Measurements from ENCODE around the gene SKI. TPM values are rescaled to one million over a fixed set of nuclear protein-coding genes. Genes with fewer than 3 reads are reported as not detected.

The SKI gene
- total RNA-seq, 1 experiment from 2014 or later: 16.5 TPM

DNA sequence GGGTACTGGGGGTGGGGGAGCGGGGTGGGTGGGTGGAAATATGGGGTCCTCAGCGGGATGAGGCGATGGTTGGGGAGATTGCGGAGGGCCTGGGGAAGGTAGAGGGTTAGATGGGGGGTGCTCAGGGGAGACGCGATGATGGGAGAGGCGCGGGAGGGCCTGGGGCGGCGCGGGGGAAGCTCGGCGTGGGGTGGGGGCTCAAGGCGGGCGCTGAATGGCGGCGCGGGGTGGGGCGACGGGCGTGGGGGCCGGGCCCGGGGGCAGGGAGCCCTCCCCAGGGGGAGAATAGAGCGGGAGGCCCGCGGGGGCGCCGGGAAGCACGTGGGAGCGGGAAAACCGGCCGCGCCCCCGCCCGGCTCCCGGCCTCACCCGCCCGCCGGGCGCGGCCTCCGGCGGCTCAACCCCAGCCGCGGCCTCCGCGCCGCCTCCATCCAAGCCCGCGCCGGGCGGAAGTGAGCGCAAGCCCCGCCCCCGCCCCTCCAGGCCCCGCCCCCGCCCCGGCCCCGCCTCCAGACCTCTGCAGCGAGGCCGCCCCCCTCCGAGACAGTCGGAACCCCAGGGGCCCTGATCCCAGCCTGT is 33.7 kb upstream of the SKI start, which contains the start of gene FAAP20:
Gene FAAP20 (minus strand): TSS at position 454 of the 579 bp plus-strand sequence. CDS start 23 bp downstream, at position 431.
- no peak for DNase-seq (ENCODE audit: low read depth)

DNA sequence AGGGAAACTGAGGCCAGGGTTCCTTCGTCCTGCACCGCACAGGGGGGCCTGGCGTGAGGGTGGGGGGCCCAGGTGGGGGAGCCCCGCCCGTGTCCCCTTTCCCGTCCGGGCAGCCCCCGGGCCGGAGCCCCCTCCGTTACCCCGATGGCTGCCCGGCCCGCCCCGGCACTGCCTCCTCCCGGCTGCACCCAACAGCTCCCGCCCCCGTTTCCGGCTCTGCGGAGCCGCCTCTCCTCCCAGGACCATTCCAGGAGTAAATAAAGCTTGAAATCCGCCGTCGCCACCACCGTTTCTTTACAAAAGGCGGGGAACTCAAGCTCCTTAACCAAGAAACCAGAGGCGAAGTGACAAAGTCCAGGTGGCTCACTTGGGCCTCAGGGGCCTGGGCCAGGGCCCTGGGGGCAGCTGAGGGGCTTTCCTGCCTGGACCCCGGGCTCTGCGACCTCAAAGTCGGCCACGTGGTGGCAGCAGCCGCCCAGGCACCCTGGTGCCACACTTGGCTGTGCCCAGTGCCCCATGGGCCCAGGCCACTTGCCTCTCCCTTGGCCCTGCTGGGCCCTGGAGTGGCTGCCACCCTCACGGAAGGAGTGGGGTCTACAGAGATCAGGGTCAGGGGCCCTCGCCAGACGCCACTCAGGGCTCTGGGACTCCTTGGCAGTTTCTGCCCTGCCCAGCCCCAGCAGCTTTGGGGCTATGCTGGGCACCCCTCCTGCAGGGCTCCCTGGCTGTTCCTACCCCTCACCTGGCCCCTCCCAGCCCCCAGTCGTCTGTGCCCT is 33.0 kb upstream of the SKI start:
- DNase-seq (ENCODE audit: low read depth): peak; percentile 80

DNA sequence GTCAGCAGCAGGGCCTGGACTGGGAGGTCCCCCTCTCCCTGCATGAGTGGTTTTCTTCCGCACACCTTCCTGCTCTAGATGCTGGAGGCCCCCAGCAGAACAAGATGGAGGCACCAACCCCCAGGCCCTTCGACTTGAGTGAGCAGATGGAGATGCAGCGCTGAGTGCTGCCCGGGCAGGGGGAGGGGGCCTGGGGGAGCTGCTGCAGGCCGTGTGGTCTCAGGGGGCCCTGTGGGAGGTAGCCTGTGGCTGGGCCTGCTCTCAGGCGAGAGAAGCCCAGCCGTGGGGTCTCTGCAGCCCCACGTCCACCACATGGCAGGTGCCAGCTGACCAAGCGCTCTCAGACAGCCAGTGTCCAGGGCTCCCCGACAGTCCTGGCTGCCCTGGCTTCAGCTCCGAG is 32.3 kb upstream of the SKI start:
- no peak for DNase-seq (ENCODE audit: low read depth)

DNA sequence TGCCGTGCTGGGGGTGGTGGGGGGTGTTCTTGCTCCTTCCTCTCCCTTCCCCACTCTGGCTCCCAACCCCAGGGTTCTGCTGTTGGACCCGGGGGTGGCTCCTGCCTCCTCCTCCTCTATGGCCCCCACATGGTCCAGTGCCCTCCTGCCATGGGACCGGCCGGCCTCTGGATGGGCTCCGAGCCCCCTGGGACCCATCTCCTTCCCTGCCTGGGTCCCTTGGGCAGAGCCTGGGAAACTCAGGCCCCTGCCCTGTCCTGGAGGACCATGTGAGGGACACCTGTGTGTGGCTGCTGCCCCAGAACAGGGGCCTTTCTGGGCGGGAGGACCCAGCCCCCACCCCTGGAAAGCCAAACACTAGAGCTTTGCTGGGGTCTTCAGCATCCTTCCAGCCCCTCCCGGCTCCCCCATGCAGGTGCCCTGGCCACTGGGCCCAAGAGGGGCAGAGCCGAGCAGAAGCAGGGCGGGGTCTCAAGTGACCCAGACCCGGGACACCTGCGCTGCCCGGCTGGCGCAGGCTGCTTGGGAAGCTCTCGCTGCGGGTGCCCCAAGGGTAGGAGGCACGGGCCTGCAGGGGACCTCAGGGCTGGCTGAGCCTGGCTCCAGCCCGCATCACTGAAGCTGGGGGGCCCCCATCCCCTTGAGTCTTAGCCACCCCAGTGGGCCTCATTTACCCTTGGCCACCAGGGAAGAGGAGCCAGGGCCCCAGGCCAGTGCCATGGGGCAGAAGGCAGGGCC is 31.0 kb upstream of the SKI start:
- no peak for DNase-seq (ENCODE audit: low read depth)

DNA sequence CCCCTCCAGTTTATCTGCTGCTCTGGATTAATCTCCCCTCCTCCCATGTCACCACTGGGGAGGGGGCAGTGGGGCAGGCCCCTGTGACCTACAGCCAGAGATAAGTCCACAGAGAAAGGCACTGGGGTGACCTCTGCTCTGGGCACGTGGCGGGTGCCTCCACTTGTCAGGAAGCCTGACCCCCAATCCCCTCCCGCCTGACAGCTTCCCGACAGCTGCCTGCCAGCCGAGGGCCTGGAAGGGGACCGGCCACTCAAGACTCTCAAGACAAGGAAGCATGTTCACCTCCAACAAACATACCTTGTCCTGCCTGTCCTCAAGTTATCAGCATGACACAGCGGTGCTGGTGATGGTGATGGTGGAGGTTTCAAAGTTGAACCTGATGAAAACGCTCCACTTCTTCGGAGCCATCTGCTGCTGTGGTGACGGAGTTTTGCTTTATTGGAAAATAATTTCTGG is 30.4 kb upstream of the SKI start:
- DNase-seq (ENCODE audit: low read depth): no peak

DNA sequence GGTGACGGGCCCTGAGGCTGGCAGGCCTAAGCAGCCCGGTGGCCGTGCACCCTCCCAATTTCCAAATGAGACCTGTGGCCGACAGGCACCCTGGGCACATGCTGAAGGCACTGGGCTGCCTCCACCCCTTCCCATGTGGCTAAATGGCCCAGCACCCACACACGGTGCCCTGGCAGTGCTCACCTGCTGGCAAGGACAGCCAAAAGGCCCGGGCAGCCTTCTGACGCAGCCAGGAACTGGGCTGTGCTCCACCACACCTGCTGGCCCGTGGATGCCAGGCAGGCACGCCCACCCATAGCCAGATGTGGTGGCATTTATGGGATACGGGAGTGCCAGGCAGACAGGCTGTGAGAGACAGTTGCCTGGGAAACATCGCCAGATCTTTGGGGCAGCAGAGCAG is 29.5 kb upstream of the SKI start:
- DNase-seq (ENCODE audit: low read depth): no peak

DNA sequence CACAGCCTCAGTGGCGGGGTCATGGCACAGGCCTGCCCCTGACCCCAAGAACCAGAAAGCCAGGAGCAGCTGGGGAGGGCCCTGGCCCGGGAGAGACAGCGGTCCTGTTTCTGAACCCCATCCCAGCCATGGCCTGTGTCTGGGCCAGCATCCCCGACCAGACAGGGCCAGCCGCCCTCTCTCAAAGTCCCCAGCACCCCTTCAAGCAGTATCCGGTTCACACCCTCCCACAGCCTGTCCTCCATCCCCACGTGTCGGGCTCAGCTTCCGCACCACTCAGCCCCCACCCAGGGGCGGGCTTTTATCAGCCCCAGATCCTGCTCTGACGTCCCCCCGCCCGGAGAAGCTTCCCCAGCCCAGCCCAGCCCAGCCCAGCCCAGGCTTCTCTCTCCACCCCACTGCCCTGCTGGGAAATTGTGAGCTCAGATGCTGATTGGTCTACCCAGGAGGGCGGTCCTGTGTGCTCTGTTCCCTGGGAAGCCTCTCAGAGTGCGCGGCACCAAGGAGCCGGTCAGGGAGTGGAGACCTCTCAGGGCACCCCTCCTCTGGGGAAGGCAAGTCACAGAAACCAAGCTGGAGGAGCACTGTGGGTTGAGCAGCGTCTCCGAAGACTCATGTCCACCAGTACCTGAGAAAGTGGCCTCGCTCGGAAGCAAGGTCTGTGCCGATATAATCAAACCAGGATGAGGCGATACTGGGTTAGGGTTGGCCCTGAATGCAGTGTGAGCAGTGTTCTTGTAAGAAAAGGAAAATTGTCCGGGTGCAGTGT is 28.9 kb upstream of the SKI start:
- peak; percentile 88 for DNase-seq (ENCODE audit: low read depth)

DNA sequence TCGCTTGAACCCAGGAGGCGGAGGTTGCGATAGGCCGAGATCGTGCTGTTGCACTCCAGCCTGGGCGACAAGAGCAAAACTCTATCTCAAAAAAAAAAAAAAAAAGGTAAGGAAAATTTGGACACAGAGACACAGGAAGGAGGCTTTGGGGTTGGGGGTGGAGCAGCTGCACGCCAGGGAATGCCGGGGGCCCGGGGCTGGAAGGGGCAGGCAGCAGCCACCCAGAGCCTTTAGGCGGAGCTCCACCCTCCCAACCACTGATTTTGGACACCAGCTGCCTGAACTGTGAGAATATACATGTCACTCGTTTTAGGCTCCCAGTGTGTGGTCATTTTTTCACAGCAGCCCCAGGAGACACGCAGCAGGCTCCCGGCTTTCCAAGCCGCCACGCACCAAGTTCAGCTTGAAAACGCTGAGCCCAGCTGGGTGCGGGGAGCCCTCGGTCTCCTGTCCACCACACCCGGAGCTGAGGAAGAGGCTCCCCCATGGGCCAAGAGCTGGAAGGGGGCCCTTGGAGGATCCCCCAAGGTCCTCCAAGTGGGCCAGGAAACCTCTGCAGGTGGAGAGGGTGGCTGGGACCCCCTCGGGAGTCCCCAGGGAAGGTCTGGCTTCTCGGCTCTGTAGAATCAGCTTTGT is 27.7 kb upstream of the SKI start:
- no peak for DNase-seq (ENCODE audit: low read depth)

DNA sequence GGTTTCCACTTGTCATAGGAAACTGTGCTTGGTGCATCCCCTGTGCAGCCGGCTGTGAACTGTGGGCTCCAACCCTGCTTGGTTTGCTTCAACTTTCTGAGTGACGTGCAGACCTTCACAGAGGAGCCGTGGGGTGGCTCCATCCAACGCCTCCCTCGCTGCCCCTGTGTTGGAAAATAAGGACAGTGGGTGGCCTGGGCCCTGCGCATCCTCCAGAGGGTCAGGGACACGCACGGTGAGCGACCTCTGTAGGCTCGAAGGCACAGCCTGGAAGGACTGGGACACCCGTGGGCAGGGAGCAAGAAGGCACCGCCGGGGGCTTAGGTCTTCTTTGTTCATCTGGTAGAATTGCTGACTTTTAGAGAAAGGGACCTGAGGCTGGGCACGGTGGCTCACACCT is 27.1 kb upstream of the SKI start:
- no peak for DNase-seq (ENCODE audit: low read depth)

DNA sequence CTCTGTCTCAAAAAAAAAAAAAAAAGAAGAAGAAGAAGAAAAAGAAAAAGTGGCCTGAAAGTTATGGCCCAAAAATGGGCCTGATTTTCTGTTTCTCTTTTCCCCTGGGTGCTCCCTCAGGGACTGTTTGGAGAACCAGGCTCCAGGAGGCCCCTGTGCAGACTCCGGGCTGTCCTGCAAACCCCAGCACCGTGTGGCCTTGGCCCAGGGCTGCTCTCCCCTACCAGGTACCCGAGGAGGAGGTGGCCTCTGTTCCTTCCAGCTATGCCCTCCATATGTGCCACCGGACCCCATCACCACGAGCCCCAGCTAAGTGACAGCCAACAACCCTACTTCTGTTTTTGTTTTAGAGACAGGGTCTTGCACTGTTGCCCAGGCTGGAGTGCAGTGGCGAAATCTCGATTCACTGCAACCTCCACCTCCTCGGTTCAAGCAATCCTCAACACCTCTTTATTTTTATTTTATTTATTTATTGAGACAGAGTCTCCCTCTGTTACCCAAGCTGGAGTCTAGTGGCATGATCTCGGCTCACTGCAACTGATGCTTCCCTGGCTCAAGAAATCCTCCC is 26.0 kb upstream of the SKI start:
- no peak for DNase-seq (ENCODE audit: low read depth)

DNA sequence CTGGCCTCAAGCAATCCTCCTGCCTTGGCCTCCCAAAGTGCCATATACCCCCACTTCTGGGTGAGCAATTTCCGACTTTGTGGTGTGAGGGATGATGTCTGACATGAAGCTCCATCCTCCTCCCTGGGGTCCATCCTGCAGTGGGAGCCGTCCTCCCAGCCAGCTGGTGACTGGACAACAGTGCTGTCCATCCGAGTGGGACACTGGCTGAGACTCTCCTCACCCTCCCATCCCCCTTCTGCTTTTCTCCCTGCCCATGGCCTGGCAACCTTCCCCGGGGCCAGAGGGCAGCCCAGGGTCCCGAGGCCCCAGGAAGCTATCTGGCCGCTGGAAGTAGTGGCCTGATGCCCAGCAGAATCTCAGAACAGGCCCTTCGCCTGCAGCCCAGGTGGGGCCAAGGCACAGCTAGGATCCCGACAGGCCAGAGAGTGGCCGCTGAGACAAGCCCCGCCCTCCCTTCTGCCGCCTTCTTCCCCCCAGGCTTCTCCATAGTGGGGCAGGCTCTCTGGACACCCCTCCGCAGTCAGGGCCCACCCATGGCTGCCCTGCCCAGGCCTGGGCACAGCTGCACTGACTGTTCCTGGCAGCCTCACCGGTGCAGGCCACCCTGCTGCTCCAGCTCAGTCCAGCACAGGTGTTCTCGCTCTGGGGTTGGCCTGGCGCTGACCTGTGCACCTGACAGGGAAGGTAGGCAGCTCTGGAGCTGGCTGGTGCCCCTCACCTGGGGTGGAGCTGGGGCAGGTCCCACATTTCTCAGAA is 25.1 kb upstream of the SKI start:
- DNase-seq (ENCODE audit: low read depth): no peak

DNA sequence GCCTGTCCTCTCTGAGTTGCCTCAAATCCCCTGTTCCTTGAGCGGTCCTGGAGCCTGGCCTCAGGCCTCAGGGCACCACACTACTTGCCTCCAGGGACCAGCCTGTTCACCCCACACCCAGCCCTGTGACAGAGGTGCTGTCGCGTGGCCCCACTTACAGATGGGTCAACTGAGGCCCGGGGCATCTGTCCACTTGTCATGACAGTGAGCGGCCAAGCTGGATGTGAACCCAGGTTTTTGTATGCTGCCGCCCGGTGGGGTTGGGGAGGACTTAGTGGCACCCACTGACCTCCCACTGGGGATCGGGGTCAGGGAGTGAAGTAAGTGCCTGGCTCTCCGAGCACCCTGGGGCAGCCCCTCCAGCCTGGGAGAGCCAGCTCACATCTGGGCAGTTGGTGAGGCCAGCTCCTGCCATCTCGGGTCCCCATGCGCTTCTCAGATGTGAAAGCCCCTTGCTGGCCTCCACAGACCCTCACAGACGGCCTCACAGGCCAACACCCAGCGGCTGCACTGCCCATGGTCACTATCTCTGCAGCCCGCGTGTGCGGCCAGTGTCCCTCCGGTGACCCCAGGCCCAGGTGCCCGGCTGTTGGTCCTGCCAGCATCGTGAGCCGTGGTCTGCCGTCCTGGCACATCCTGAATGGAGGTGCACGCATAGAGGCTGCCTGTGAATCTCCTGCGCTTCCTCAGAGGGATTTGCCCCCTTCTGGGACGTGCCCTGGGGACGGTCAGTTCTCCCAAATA is 24.3 kb upstream of the SKI start:
- no peak for DNase-seq (ENCODE audit: low read depth)

DNA sequence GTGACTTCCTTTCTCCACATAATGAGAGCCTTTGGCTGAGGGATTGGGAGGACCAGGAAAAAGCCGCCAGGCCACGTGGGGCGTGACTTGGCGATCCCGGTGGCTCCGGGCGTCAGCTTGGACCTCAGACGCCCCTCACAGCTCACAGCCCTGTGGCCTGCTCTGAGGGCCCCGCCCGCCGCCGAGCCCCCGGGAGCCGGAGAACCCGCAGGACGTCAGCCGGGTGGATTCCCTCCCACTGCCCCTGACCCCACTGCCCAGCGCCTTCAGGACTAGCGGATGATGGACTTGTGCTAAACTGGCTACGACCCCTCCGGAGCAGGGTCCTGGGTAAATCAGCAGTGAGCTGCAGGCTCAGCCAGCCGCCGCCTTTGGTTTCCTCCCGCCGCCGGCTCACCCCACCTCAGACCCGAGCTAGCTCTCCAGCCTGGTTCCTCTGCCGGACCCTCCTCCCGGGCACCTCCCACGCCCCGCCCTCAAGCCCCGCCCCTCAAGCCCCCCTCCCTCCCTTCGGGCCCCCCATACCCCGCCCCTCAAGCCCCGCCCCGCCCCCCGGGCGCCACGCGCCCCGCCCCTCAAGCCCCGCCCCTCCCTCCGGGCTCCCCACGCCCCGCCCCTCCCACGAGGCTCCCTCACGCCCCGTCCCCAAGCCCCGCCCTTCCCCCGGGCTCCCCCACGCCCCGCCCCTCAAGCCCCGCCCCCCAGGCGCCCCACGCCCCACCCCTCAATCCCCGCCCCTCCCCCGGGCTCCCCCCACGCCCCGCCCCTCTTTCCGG is 23.5 kb upstream of the SKI start:
- peak; percentile 44 for DNase-seq (ENCODE audit: low read depth)

DNA sequence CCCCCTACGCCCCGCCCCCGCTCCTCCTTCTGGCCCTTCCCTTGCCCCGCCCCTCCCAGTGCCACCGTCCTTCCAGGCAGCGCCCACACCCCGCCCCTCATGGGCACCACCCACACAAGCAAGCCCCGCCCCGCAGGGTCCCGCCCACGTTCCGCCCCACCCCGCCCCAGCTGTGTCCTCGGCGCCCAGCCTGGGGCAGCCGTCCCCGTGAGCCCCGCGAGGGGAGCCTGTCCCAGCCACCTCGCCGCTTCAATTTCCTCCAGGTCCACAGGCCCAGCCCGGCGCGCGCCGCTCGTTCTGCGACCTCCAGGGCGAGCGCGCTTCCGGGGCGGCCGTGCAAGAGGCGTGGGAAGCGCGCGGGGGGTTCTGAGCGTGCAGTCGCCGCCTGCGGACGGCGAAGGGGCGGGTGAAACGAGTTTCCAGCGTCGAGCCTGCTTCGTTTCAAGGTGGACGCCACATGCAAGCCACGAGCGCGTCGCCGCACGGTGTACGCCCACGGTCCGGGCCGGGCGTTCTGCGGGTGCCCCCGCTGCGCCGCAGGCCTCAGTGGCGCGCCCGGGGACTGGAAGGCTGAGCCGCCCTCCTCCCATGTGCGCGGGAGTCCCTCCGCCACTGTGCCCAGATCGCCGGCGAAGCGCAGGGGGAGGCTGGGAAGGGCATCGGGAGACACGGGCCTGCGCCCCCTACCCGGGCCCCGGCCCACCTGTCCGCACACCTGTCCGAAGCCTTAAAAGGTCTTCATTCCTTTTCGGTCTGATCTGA is 22.7 kb upstream of the SKI start:
- DNase-seq (ENCODE audit: low read depth): peak; percentile 82

DNA sequence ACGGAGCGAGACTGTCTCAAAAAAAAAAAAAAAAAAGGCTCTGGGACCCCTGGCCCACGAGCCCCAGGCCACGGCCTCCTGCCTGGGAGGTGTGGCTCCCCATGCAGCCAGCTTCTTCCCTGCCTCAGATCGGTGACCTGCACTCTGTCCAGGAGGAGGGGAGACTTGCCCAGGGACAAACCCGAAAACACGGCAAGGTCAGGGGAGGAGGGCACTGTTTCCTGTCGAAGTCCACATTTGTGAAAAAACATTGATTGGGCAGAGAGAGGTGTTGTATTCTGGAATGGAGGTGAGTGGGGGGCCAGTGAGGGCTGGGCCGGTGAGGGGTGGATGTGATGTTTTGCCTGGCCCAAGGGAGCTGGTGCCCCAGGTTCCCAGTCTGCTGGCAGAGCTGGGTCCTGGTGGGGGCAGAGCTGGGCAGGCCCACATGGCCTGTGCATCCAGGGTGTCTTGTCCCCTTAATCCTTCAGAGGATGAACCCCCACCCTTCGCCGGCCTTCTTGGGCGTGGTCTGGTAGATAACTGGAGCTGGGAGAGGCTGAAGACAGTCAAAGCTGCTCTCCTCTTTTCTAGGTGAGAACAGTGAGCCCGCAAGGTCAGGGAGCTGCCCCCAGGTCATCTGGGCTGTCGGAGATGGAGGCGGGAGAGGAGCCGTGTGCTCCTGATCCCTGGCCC is 21.2 kb upstream of the SKI start:
- no peak for DNase-seq (ENCODE audit: low read depth)

DNA sequence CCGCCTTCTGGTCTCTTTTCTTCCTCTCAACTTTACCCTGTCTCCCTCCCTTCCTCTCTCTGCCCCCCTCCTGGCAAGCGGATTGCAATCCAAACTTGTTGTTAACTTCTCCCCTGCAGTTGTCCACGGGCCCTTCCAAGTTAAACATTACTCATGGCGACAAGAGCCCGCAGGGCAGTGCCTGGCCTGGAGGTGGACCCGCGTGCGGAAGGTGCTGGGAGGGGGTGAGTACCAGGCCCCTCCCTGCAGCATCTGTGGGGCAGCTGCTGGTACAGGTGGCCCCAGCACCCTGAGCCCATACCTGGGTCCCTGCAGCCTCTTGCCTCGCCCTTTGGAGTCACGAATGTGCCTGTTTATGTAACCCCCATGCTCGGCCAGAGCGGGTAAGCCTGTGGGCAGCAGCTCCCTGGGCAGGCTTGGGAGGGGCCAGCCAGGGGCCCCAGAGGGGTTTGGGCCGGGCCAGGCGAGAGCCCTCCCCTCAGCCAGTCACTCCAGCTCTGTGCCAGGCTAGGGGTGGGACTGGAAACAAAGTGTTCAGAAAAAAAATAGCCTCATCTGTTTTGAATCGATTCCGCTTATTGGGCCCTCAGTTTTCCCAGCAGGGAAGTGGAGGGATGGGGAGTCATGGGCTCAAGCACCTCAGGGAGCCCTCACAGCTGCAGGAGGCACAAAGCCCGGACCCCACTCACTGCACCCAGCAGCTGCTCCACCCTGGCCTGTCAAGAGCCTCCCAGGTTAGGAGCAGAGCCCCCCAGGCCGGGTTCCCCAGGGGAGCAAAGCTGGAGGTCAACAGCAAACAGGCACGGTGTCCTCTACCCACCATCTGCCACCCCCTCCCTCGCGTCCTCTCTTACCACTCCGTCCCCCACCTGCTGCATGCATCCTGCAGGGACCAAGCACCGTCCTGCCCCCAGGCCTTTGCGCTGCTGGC is 19.5 kb upstream of the SKI start:
- DNase-seq (ENCODE audit: low read depth): peak; percentile 85

All from LHCN-M2 (cell line).